Ishikawa (cell line): ENCODE data around the gene CACNA2D3.

Source experiments
- CREB1 ChIP-seq: IDR thresholded peaks from 2 replicates; pipeline ENCODE4 v1.6.1; 2012; ENCODE audit warnings: low read depth
- EGR1 ChIP-seq: IDR thresholded peaks from 2 replicates; pipeline ENCODE4 v1.6.1; 2012

- no peak for TF ChIP-seq EGR1
- TF ChIP-seq CREB1: no peak
These were observed 252.0 kb downstream of the CACNA2D3 start for GRCh38 chr3:54374214-54374852.
